ENCODE measurements around the gene ZNF618.

Gene ZNF618

DNA sequence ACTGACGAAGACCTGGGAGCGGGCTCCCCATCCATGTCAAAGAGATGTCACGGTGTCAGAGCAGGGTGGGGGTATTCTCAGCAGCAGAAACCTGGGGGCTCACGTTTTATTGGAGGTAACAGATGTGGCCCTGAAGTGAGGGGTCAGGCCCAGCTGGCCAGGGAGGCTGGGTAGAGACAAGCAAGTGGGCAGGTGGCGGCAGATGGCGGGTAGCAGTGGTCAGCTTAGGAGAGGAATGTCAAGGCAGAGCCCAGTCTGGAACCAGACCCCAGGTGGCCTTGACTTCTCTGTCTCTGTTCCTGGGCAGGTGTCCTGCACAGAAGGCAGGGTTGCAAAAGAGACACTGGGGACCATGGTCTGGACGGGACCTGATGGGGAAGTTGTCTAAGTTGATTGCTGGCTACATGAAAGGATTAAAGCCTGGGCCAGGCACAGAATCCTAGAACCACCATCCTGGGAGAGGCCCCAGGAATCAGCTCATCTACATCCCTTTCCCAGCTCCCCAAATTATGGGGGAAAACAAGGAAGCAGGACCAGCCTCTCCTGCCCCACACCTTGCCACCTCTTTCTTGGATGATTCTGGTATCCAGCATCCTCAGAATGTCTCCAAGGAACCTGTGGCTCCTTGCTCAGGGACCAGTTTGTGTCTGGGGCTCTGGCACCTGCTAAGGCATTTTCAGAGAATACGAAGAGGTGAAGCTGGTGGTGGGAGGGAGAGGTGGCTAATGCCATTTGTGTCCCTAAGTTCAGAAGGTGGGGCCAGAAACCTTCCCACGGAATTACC lies 129.5 kb downstream of the ZNF618 start:
- no peak for DNase-seq

DNA sequence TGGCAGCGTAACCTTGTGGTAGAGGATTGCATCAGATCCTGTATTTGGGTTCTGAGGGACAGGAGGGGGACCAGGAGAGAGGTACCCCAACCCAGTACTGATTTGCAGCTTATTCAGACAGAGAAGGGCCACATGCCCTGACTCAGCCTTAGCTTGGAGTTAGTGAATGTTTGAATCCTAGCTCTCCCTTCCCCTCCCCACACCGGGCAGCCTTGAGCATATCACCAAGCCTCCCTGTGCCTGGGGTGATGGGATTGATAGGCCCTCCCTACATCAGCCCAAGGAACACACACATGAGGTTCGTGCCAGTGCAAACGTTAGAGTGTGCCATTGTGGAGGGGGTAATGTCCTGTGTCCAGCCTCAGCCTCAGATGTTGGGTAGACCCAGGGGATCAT lies 130.0 kb downstream of the ZNF618 start:
- DNase-seq, result no peak

DNA sequence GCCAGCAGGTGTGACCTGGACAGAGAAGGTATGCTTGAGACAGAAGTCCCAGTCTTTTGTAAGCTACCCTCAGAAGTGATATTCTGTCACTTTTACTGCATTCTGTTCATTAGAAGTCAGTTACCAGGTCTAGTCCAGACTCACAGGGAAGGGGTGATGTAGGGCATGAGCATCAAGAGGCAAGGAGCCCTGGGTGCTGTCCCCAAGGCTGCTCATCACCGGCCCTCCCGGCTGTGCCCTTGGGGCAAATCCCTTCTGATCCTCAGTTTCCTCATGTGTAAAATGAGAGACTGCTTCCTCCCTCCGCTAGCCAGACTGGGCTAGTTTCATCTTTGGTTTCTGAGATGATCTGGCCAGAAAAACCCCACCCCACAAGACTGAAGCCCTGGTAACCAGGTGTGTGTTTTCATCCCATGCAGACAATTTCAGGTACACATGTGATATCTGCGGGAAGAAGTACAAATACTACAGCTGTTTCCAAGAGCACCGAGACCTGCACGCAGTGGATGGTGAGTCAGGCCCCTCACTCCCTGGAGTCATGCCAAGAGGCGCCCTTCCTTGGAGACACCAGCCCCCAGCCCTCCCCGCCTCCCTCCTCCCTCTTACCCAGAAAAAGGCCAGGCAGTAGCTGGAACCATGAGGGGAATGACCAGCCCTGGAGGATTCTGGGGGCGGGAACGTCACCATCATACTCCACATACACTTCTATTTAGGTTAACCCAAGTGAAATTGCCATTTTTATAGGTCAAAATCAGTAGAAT lies 131.0 kb downstream of the ZNF618 start:
- no peak for DNase-seq

DNA sequence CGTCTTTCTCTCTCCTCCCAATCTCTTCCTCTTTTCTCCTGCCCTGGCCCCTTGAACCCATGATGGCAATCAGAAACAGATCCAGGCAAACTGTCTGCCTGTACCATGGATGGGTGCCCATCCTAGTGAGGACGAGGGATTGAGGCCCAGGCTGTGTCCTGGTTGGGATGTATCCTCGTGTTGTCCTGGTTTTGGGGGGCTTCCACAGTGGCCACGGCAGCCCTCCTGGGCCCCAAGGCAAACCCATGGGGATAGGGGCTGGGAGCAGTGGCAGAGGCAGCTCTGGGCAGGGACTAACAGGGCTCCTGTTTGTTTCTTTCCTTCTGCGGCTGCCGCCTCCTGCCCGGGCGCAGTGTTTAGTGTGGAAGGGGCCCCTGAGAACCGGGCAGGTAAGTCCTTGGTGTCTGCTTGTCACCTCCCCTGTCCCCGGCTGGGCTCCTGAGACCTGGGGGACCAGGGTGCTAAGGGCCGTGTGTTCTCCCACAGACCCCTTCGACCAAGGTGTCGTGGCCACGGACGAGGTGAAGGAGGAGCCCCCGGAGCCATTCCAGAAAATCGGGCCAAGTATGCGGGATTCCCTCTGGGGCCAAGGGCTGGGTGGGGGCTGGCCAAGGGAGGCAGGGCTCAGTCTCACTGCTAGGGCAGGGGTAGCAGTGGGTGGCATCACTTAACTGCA lies 132.0 kb downstream of the ZNF618 start:
- DNase-seq, result no peak

DNA sequence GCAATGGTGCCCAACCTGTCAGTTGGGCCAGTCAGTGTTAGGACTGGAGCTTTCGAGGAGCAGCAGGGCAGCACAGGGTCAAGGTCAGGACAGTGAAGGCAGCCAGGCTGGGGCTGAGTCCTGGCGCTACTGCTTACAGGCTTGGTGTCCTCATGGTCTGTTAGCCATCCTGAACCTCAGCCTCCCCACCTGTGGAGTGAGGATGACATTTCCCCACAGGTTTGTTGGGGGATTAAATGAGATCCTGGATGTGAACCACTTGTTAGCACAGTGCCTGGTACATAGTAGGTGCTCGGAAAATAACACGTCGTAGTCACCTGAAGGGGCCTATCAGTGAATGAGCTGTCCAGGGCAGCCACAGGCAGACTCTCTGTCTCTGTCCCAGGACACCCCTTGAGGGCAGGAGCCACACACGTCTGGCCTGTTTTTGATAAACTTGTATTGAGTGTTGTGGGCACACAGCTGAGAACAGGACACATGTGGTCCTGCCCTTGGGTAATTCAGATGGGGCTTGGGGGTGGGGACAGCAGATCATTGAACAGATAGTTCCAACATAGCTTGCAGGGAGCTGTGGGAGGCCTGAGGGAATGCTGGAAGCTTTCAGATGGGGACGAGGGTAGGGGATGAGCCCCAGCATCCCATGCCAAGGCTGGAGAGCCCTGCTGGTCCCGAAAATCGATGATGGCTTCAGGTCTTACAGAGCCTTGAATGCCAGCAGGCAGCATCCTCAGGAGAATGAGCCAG lies 132.7 kb downstream of the ZNF618 start:
- no peak for DNase-seq

DNA sequence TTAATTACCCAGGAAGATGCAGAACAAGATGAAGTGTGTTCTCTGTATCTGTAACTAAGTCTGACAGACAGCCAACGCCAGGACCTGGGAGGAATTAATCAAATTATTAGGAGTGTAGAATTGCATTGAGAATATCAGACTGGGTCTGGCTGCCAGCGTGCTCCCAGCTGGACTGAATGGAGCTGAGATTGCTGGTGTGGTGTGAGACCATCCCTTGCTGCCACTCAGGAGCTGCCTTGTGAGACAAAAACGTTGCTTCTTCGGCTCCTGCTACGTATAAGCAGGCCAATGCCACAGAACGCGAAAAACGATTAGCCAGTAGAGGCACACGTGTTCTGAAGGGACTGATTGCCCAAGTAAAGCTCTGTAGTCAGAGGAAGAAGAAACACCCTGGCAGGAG lies 135.2 kb downstream of the ZNF618 start:
- no peak for DNase-seq

DNA sequence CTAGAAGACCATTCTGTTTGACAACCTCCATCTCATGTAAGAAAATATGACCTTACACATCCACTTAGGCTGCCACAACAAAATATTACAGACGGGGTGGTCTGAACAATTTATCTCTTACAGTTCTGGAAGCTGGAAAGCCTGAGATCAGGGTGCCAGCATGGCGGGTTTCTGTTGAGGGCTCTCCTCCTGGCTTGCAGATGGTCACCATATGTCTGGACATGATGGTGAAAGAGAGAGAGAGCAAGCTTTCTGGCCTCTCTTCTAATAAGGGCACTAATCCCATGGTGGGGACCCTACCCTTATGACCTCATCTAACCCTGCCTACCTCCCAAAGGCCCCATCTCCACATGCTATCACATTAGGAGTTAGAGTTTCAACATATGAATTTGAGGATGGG lies 136.0 kb downstream of the ZNF618 start:
- no peak for DNase-seq

DNA sequence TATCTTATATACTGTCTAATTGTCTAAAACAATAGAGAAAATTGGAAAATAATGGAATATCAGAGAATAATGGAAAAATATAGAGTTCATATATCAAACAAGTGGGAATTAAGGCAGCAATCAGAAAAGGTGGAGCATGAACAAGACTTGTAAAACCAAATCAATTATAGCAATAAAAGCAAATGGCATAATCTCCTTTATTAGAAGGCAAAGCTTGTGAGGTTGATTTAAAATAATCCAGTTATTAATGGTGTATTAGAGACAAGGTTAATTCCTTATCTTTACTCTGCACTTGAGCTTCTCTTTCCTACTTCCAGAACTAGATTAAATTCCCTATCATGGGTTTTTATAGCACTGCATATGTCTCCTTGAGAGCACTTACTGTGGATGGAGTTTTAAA lies 137.9 kb downstream of the ZNF618 start:
- no peak for DNase-seq

DNA sequence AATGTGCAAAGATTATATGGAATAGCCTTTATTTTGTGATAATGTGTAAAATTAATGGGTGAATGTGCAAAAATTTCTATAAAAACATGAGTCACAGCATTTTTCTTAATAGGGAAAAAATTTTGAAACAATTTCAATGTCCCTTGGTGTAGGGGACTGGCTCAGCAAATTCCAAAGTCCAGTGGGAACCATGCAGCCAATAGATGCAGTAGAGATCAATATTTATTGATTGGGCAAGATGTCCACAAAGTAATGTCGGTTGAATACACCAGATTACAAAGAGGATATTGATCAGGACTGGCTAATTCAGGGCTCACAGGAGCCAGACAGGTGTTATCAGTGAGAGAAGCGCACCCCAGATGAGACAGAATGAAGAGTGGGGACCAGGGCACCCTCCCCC lies 139.5 kb downstream of the ZNF618 start:
- no peak for DNase-seq

DNA sequence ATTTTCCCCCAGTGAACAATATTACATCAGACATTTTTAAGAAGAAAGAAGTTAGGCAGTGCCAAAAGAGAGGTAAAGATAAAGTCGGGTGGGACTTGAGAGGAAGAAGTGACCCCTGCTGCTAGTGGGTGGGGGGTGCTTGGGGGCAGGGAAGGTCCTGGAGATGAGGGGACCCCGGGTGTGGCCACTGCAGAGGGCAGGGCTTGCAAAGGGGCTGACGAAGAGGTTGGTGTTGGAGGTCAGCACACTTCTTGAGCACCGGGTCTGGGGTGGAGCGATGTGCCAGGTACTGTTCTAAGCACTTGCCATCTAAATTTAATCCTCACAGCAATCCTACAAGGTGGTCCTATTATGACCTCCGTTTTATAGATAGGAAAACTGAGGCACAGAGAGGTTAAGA lies 140.0 kb downstream of the ZNF618 start:
- DNase-seq, result no peak

DNA sequence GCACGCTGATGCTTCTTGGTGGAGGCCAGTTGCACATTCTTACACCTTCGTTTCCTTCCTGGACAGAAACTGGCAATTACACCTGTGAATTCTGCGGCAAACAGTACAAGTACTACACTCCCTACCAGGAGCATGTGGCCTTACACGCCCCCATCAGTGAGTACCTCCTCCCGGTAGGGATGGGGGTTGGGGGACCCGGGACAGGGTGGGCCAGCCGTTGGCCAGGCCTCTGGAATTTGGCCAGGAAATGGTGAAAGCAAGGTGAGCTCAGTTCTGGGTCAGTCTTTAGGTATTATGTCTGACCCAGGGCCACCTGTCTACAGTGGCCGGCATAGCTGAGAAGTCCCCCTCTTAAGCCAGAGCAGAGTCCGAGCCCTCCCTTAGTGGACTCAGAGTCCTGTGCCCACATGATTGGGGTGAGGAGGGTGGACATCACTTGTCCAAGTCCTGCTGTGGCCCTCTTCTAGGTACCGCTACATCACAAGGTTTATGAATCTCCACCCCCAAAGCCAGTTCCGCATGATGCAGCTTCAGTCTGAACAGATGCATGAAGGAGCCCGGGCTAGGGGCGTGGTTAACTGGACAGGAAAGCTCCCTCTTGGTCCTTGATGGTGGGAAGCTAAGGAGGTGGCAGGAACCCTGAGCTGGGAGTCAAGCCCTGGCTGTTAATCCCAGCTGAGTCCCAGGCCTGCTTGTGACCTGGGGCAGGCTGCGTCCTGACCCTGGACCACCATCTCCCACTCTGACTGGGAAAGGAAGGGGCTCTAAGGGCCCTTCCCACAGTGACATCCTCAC lies 140.7 kb downstream of the ZNF618 start:
- no peak for DNase-seq

DNA sequence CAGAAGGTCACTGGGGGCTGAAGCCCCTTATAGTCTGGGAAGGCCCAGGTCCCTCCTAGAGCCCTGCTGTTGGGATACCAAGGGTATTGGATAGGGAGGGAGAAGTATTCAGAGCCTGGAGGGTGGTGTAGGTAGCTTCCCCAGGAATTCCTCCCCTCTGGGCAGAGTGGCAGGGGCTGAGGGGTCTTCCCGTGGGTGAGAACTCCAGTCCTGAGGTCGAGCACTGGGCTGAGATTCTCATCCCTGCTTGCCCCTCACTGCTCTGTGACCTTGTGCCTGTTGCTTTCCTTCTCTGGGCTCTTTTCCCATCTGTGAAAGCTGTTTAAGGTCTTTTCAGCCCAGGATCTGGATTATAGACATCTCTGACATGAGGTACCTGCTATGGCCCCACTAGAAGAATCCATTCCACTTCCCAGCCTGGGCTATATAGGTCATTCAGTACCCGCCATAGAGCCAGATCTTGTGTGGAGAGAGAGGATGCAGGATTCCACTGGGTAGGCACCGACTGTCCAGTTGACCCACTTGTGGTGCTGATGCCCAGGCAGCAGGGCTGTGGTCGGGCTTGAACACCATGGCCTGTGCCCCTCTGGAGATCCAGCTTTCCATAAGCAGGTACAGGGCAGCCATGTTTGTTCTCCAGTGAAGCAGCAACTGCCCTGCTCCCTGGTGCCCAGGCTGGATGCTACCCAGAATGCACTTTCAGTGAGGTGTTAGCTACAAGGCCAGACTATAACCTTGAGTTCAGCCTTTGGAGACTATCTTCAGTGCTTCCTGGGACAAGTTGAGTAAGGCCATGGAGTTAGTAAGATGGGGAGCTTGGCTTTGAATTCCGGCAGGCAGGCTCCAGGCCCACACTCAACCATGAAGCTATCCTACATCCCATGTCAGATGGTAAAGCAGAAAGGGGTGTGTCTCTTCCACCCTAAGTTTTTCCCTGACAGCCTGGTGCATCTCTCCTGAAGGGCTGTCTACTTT lies 141.9 kb downstream of the ZNF618 start:
- DNase-seq, result no peak

DNA sequence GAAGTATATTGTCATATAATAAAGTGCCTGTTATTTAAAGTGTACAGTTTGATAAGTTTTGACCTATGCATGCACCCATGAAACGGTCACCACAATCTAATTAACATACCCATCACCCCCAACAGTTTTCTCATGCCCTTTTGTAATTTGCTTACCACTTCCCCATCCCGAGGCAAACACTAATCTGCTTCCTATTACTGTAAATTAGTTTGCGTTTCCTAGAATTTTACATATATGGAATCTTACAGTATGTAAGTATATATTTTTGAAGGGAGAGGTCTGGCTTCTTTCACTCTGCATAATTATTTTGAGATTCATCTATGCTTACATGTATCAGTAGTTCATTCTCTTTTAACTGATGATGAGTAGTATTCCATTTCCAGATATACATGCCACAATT lies 145.5 kb downstream of the ZNF618 start:
- no peak for DNase-seq

DNA sequence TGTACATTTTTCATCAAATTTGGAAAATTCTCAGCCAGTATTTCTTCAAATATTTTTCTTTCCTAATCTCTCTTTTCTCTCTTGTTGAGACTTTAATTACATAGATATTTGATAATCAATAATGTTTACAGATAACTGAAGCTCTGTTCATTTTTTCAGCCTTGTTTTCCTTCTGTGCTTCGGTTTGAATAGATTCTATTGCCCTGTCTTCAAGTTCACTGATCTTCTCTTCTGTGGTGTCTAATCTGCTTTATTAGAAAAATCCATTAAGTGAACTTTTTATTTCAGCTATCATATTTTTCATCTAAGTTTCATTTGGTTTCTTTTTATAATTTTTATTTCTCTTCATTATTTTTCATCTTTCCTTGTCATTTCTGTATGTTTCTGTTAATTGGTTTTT lies 147.9 kb downstream of the ZNF618 start:
- DNase-seq, result no peak

DNA sequence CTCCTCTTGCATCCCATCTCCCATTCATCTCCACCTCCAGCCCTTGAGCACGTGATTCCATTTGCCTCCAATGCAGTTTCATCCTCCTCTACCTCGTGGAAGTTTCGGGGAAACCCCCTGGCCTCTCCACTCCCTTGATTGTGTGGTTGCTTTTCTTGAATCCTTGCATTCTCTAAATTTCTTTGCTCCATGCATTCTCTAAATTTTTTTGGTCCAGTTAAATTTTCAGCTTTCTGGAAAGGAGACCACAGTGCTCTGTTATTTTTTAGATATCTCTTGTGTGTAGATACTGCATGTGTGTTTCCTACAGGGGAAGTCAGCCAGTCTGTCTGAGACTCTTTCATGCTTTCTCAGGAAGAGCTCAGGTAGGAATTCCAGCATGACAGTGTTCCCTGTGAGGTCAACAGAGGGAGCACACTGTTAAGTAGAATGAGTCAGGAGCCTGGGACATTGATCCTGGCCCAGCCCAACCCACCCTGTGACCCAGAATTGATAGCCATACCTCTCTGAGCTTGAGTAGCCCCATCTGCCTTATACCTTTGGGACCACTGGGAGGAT lies 149.2 kb downstream of the ZNF618 start:
- no peak for DNase-seq

DNA sequence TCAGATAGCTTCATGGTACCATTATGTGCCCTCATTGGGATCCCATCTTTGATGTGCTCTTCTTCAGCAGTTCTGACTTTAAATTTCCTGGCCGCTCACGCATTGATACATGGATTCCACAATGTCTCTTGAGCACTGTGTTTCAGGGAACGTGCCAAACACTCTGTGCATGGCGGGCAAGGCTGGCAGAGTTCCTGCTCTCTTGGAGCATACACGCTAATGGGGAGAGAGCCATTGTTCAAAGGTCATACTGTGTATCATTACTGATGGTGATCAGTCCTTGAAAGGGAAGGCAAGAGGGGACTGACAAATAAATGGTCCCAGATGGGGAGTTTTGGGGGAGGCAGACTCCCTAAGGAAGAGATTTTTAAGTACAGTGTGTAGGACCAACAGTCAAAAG lies 149.7 kb downstream of the ZNF618 start:
- DNase-seq, result no peak

DNA sequence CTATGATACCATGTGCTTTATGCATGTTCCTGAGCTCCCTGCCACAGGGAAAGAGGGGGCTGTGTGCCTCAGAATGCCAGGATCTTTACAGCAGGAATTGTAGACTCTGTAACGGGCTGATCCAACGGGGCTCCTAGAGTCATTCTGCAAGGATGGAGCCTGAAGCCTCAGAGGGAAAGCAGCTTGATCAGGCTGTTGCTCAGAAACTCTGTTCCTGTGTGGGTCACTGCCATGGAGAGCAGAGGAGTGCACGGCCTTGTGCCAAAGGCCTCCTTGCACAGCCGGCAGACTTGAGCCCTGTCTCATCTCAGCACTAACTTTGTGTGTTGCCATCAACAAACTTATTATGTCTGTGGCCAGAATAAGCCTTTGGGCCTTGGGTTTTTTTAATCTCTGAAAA lies 150.2 kb downstream of the ZNF618 start:
- no peak for DNase-seq

DNA sequence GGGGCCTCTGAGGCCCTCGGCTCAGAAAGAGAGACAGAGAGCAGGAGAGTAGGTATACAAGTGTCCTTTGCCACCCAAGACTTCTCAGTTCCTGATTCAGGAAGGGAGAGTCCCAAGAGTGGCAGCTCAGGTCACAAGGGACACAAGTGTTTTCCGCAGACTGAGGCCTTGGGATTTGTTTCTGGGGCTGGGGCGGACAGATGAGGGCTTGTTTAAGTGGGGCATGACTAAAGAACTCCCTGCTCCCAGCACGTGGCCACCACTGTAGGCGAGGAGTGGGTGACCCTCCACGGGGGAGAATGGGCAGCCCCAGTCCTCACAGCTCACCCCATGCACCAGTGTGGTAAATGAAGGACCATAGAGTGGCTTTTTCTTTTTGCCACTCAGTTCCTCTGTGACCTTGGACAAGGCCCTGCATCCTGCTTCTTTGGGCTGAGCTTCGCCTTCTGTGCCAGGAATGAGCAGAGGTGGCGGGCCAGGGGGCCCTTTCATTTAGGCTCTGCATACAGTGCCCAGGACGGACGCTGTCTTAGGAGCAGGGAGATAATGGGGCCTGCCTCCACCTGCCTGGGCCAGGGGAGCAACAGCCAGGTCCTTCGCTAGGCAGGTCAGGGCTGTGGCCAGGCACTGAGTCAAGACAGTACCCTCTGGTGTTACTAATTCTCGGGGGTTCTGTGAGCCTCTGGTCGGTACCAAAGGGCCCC lies 151.2 kb downstream of the ZNF618 start:
- DNase-seq, result no peak

DNA sequence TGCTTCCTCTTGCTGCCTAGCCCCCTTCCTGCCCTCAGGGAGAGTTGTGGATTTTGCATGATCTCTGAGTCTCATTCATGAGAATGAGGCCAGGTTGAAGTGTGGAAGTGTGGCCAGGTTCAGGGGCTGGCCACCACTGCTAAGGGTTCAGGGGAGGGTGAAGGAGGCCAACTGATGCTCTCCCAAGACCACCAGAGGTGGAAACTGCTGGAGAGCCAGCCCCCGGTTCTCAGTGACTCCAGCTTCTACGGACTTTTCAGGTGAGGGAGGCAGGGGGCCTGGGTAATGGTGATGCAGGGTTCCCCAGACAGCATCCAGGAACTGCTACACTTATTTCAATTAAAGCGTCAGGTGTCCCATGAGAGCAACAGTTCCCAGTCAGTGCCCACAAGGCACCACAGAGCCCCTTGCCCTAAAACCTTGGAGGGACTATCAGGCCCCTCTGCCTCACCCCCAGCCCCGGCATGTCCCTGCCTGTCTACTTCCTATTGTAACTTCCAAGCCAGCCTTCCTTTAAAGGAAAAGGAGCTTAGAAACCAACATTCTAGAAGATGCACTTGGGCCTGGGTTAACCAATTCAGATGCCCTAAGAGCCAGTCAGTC lies 151.9 kb downstream of the ZNF618 start:
- no peak for DNase-seq

DNA sequence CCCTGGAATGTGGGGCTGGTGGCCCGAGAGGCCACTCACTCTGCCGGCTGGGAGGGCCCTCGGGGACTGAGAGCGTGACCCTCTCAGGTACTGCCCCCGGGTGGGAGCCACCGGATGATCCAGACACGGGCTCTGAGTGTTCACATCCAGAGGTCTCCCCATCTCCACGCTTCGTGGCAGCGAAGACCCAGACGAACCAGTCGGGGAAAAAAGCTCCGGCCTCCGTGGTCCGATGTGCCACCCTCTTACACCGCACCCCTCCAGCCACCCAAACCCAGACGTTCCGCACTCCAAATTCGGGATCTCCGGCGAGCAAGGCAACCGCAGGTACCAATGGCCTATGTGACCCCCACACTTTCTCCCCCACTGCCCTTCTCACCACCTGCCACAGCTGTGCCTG lies 152.5 kb downstream of the ZNF618 start:
- DNase-seq, result no peak

Data from midbrain (tissue), 1 donor.